Transverse colon (tissue), 3 donors: ENCODE results near the gene YIPF6.

ENCODE experiments used
- CTCF ChIP-seq, 5 experiments: fragments of 200-600 bp in 3 of 5; fragments of 450-650 bp in 2 of 5; sonication (generic) in 3 of 5; IDR thresholded peaks; 1 replicate in 2 of 5; 2 replicates in 3 of 5; pipeline ENCODE4 v1.5.1; 2016 to 2017; ENCODE audit warnings: antibody characterized with exemption in 5 of 5, inconsistent platforms in 3 of 5, mild to moderate bottlenecking in 2 of 5, moderate library complexity in 1 of 5
- POLR2A ChIP-seq: fragments of 450-650 bp; IDR thresholded peaks from one replicate; pipeline ENCODE4 v1.6.1; 2016; ENCODE audit warnings: antibody characterized with exemption, mild to moderate bottlenecking, moderate library complexity

- TF ChIP-seq POLR2A, result no peak
- no peak for TF ChIP-seq CTCF (IDR thresholded peaks at IDR 0.05)
These were observed 17.9 kb upstream of the YIPF6 start for GRCh38 chrX:68480969-68481368.
